HTR-8/SVneo (cell line): ENCODE data around the gene REN.
A peak's percentile ranks its signal among the peaks of the same experiment; 100 is the strongest.

Source experiments
- DNase-seq: peaks from one replicate; pipeline ENCODE4 v3.0.0; 2011; ENCODE audit warnings: low spot score, mixed read lengths; ENCODE audit not compliant: insufficient read length
- FAIRE-seq: peaks from 2 replicates; lab custom pipeline; 2011; peaks lifted over from hg19 to GRCh38; lab: Jason Lieb, UNC

The REN gene

GRCh38 chr1:204157962-204158361, 8.2 kb downstream of the REN start:
- FAIRE-seq (no peak), DNase-seq (no peak)

GRCh38 chr1:204155881-204156280, 10.3 kb downstream of the REN start:
- FAIRE-seq (no peak), DNase-seq (no peak)

GRCh38 chr1:204154568-204155255, 11.4 kb downstream of the REN start:
- DNase-seq = no peak
- FAIRE-seq = peak; percentile 59

GRCh38 chr1:204153667-204154066, 12.5 kb downstream of the REN start:
- FAIRE-seq = no peak
- DNase-seq = no peak

GRCh38 chr1:204152310-204153044, 13.7 kb downstream of the REN start:
- peak; percentile 26 for FAIRE-seq
- no peak for DNase-seq

GRCh38 chr1:204151552-204152309, 14.4 kb downstream of the REN start, which contains the start of gene ETNK2:
Gene ETNK2, minus strand, starts transcription at chr1:204152044. Its CDS starts 192 bp downstream, at chr1:204151852.
- DNase-seq (peak; percentile 87), FAIRE-seq (peak; percentile 95)

GRCh38 chr1:204150702-204151551, 15.2 kb downstream of the REN start:
- FAIRE-seq = peak; percentile 9
- DNase-seq = no peak

- FAIRE-seq (peak; percentile 46), DNase-seq (no peak)
Measured at GRCh38 chr1:204149635-204150565, 16.2 kb downstream of the REN start.

GRCh38 chr1:204149107-204149506, 17.0 kb downstream of the REN start:
- FAIRE-seq (no peak), DNase-seq (no peak)

- FAIRE-seq (no peak), DNase-seq (no peak)
Measured at GRCh38 chr1:204147406-204148383, 18.4 kb downstream of the REN start.

GRCh38 chr1:204146965-204147364, 19.2 kb downstream of the REN start:
- FAIRE-seq (no peak), DNase-seq (no peak)

GRCh38 chr1:204146309-204146708, 19.8 kb downstream of the REN start:
- DNase-seq = no peak
- FAIRE-seq = no peak

- FAIRE-seq (no peak), DNase-seq (no peak)
Measured at GRCh38 chr1:204145033-204145504, 21.1 kb downstream of the REN start.

- no peak for DNase-seq
- FAIRE-seq = no peak
Measured at GRCh38 chr1:204143276-204144041, 22.7 kb downstream of the REN start.

GRCh38 chr1:204142032-204142974, 23.8 kb downstream of the REN start:
- FAIRE-seq (no peak), DNase-seq (no peak)

- DNase-seq = no peak
- no peak for FAIRE-seq
Measured at GRCh38 chr1:204141131-204141530, 25.0 kb downstream of the REN start.
